ENCODE measurements around the gene NCF2.

The NCF2 gene

GRCh38 chr1:183582021-183582713, 8.1 kb downstream of the NCF2 start:
- DNase-seq, result no peak

- DNase-seq, result peak; percentile 72
Observed at GRCh38 chr1:183580281-183580682, 10.0 kb downstream of the NCF2 start.

- DNase-seq, result no peak
Observed at GRCh38 chr1:183578856-183579255, 11.4 kb downstream of the NCF2 start.

- no peak for DNase-seq
Observed at GRCh38 chr1:183577897-183578465, 12.3 kb downstream of the NCF2 start.

GRCh38 chr1:183576537-183576936, 13.7 kb downstream of the NCF2 start:
- no peak for DNase-seq

GRCh38 chr1:183575606-183576005, 14.7 kb downstream of the NCF2 start:
- no peak for DNase-seq

- DNase-seq, result no peak
Observed at GRCh38 chr1:183572721-183573120, 17.5 kb downstream of the NCF2 start.

- DNase-seq, result no peak
Observed at GRCh38 chr1:183571678-183572268, 18.5 kb downstream of the NCF2 start.

GRCh38 chr1:183570451-183570850, 19.8 kb downstream of the NCF2 start:
- DNase-seq, result no peak

- DNase-seq, result no peak
Observed at GRCh38 chr1:183569801-183570200, 20.5 kb downstream of the NCF2 start.

GRCh38 chr1:183569141-183569540, 21.1 kb downstream of the NCF2 start:
- DNase-seq, result no peak

- peak; percentile 30 for DNase-seq
Observed at GRCh38 chr1:183568176-183569021, 21.9 kb downstream of the NCF2 start.

GRCh38 chr1:183567584-183567983, 22.7 kb downstream of the NCF2 start:
- DNase-seq, result peak; percentile 59

GRCh38 chr1:183566026-183566425, 24.2 kb downstream of the NCF2 start:
- no peak for DNase-seq

GRCh38 chr1:183565261-183565660, 25.0 kb downstream of the NCF2 start:
- DNase-seq, result no peak

- DNase-seq, result no peak
Observed at GRCh38 chr1:183562701-183563100, 27.6 kb downstream of the NCF2 start.

GRCh38 chr1:183559061-183559460, 31.2 kb downstream of the NCF2 start:
- no peak for DNase-seq

- DNase-seq, result no peak
Observed at GRCh38 chr1:183554577-183554976, 35.7 kb downstream of the NCF2 start.

GRCh38 chr1:183553764-183554163, 36.5 kb downstream of the NCF2 start:
- no peak for DNase-seq

GRCh38 chr1:183553331-183553730, 36.9 kb downstream of the NCF2 start:
- DNase-seq, result no peak

- no peak for DNase-seq
Observed at GRCh38 chr1:183552891-183553290, 37.4 kb downstream of the NCF2 start.

GRCh38 chr1:183552441-183552840, 37.8 kb downstream of the NCF2 start:
- DNase-seq, result no peak

- DNase-seq, result no peak
Observed at GRCh38 chr1:183551924-183552323, 38.3 kb downstream of the NCF2 start.

GRCh38 chr1:183550915-183551314, 39.3 kb downstream of the NCF2 start:
- no peak for DNase-seq
